Measurements from ENCODE around the gene MAN1C1.

DNA sequence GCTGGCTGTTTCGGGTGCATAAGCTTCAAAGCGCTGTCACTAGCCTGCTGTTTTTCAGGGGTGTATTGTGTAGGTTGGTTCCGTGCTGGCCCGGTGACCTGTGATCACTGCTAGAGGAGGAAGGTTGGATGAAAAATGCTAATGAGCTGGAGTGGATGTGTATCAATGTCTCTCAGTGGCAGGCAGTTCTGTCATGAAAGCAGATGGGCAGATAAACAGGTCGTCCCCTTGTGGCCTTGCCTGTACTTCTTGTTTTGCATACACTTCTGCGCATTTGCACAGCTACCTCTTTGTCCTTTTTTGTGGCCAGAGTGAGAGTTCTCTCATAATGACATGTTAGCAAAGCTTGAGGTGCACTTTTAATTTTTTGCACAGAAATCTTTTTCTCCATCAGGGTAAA is 186.3 kb downstream of the MAN1C1 start:
- TF ChIP-seq CTCF (IDR thresholded peaks at IDR 0.05) (no peak), EZH2 (IDR thresholded peaks at IDR 0.05; ENCODE audit: borderline replicate concordance, insufficient read depth, low read depth, low read length, poor library complexity, severe bottlenecking) (no peak)
